T-helper 9 cell (primary cell): ENCODE measurements around the gene MTMR10.

Source experiments
- DNase-seq: peaks from one replicate; pipeline ENCODE4 v3.0.0-alpha.2; 2020

The MTMR10 gene

GRCh38 chr15:30954674-30955073 lies 36.8 kb downstream of the MTMR10 start:
- no peak for DNase-seq

- DNase-seq = no peak
Measured at GRCh38 chr15:30953731-30954378, 37.6 kb downstream of the MTMR10 start.

GRCh38 chr15:30953183-30953582 lies 38.2 kb downstream of the MTMR10 start:
- DNase-seq = no peak

DNA sequence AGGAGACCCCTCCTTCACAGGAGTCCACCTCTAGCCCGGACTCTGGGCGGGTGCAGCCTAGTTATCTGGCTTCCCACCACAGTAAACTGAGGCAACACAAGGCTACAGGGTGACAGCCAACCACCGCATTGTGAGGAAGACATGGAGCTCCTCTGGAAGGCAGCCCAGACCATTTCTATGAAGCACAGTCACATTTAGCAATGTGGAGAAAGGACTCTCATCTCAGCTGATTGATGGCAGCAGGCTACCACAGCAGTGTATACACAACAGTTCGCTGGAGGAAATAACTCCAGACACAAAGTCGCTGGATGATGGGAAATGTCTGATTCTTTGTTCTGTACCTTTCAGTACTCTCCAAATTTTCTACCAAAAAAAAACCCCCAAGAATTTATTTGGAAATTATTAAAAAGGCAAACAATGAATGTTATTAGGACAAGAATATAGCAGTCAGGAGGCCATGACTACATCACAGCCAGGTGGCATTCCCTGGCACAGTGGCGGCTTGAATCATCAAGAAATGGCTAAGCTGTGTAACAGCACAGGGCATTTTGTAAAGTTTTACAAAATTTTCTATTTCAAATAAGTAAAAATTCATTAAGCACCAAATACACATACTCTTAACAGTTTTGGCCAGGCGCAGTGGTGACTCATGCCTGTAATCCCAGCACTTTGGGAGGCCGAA lies 47.6 kb downstream of the MTMR10 start:
- no peak for DNase-seq

DNA sequence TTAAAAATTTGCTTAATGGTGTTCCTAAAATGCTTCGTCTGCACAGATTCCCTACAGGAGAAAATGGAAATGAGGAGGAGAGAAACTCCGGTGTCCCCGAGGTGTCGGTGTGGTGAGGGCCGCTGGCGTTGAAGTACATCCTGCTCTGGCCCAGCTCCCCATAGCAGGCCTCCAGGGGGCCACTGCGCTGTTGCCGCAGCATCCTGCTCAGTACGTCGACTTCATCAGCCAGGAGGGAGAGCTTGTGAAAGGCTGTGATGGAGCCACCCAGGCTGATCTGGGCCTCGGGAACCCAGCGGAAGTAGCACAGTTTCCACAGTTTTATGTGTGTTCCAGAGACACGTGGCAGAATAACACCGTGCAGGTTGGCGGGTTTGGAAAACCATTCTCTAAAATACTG lies 49.9 kb downstream of the MTMR10 start:
- DNase-seq = no peak

DNA sequence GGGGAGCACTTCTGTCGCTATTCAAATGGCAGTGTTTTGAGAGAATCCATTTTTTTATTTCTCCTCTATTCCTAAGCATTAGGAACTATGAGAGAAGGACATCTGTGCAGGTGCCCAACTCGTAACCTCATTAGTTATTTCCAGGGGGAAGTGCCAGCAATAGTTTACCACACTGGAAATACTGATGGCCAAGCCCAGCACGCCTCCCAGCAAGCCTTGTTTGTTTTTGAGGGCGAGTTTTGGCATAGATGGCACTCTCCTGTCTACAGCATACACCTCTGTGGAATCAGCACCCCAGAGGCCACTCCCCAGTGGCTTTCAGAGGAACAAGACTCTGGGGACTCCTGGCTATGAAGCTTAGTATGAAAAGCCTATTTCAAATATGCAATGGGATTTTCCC lies 51.1 kb downstream of the MTMR10 start:
- no peak for DNase-seq

GRCh38 chr15:30939161-30939560 lies 52.3 kb downstream of the MTMR10 start:
- DNase-seq = no peak

DNA sequence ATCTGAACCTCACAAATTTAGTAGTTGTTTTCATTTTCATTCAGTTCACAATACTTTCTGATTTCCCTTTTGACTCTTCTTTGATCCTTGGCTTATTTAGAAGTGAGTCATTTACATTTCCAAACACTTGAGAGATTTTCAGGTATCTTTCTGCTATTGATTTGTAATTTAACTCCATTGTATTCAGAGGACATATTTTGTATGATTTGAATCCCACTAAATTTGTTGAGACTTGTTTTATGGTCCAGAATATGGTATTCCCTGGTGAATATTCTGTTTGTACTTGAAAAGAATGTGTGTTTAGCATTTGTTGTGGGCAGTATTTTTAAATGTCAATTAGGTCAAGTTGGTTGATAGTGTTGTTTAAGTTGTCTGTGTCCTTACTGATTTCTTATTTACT lies 58.1 kb downstream of the MTMR10 start:
- no peak for DNase-seq

DNA sequence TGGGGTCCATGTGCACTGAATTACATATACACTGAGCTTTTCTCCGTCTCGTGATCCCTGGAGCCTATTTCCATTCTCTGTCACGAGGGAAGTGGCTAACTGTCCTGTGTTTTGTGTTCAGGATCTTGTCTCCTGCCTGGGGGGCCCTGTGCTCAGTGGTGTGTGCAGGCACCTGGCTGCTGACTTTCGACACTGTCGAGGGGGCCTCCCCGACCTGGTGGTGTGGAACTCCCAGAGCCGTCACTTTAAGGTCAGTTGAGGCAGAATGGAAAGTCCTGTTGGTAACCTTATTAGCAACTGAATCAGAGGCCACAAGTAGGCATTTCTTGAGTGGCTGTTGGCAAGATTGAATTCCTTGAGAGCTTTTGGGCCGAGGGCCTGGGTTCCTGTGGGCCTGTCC lies 61.0 kb downstream of the MTMR10 start:
- no peak for DNase-seq

DNA sequence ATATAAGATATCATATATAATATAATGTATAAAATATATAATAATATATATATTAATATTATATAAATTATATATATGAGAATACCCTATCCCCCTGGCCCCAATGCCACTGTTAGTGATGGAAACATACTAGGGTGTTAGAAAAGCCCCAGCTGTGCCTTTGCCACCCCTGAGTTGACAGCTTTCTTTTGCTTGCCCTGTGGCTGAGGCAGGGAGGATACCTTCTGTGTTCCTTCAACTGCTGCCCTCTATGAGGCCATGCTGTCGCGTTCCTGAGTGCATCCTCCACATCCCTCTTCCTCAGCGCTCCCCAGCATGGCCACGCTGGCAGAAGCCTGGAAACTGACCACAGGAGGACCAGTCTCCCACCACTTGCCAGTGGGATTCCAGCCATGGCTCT lies 61.4 kb downstream of the MTMR10 start:
- DNase-seq = no peak

GRCh38 chr15:30929064-30929669 lies 62.3 kb downstream of the MTMR10 start:
- no peak for DNase-seq

DNA sequence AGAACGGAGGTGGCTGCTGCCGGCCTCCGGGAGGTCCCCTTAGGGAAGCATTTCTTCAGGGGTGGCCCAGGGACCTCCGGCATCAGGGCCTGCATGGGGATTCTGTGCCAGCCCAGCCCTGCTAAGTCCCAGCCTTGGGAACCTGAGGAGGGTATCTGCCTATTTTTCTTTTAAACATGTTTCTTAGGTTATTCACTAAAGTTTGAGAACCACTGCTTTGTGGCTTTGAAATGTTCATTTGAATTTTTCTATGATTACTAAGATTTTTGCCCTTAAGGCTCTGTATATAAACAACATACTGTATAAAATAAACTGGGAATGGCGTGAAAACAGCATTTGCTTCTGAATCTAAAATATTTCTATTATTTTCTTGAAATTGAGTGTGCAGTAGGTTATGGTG lies 63.4 kb downstream of the MTMR10 start:
- no peak for DNase-seq

- no peak for DNase-seq
Measured at GRCh38 chr15:30927148-30927761, 64.2 kb downstream of the MTMR10 start.

DNA sequence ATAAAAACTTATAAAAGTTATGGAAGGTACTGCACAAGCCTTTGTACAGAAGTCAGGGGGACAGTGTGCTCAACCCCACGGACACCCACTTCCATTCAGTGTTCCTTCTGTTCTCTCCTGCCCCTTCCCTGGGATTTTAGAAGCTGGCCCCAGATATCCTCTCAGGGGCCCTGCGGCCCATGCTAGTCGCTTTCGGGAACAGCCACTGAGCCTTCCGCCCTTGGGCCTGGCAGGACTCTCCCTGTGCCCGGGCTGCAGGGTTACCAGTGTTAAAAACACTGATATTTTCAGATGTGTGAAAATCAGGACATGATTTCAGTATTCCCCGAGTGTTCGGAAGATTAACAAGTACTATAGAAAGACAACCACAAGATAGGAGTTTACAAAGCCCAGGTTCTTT lies 65.3 kb downstream of the MTMR10 start:
- DNase-seq = no peak

DNA sequence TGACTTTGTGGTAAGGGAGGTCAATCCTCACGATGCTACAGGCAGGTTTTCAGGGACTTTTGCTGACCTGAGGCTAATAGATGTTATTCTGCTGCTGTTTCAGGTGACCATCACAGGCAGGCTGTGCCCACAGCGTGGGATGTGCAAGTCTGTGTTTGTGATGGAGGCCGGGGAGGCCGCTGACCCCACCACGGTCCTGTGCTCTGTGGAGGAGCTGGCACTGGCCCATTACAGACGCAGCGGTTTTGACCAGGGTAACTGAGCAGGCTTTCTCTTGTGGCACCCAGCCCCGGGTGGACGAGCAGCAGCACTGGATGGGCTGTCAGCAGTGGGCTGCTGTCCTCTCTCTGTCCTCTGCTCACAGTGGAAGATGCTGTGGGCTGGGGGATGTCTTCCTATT lies 65.7 kb downstream of the MTMR10 start:
- DNase-seq = no peak

DNA sequence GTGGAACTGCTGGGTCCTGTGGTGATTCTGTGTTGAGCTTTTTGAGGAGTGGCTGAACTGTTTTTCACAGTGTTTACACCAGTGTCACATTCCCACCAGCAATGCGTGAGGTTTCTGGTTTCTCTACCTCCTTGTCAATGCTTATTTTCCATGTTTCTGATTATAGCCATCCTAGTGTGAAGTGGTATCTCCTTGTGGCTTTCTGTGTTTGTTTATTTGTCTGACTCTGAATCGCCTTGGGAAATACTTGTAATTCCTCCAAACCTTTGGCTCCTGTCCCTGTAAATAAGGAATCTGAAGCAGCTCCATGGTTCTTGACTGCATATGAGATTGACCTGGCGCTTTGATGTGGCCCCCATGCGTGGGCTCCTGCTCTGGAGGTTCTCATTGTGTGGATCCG lies 67.1 kb downstream of the MTMR10 start:
- no peak for DNase-seq

GRCh38 chr15:30923429-30923828 lies 68.0 kb downstream of the MTMR10 start:
- no peak for DNase-seq

DNA sequence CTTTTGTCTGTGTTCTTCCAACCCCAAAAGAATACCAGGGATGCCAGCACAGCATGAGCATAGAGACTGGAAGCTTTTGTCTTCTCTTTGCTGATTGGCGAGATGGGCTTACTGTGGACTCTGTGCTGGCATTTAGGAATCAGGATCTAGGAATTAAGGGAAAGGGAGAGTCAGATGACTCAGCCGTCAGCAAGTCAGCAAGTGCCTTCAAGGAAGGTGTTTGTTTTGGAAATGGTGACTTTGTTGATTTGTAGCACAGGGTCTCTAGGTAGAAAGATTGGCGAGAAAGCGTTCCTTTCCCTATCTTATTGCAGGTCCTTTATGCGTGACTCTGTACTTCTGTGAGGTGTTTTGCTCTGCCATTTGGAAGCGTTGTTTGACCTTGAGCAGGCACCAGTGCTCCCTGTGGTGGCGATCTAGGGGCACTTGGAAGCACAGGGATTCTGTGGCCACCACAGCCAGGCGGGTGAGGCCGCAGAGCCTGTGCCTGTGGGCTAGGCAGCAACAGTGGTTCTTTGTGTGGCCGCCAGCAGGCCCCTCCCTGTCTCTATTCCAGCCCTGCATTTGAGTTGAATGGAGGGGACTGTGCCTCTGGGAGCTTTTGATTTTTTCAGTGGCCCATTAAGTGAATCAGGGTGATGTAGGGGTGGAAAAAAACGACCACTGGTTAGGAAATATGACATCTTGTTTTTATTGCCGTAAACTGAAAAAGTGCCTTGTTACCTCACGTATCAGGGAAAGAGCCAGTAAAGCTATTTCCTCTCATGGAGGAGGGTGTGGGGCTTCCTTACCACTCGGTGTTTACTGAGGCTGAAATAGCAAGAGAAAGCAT lies 68.7 kb downstream of the MTMR10 start:
- DNase-seq = no peak

DNA sequence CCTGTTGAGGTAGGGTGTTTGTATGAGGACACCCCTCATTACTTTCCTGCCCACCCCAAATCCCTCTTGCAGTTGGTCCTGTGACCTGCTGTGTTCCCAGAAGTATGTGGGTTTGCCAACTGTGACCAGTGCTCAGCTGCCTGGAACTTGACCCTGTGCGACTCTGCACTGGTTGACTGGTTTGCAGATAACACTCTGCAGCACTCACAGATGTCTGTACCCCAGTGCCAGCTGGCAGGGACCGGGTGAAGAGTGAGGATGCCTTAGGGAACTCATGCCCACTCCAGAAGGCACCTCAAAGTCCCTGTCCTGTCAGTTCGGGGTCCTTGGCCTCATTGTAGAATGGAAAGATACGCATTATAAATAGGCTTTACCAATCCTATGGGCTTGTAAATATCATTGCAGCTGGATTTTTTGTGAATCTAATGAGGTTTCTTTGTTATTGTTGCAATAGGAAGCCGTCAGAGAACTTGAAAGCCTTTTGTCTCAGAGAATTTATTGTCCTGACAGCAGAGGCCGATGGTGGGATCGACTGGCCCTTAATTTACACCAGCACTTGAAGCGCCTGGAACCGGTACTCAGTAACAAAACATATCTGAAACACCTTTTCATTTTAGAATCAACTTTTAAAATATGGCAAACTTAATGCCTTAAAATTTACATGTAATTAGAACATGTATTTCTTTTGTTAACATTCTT lies 69.5 kb downstream of the MTMR10 start:
- DNase-seq = no peak

DNA sequence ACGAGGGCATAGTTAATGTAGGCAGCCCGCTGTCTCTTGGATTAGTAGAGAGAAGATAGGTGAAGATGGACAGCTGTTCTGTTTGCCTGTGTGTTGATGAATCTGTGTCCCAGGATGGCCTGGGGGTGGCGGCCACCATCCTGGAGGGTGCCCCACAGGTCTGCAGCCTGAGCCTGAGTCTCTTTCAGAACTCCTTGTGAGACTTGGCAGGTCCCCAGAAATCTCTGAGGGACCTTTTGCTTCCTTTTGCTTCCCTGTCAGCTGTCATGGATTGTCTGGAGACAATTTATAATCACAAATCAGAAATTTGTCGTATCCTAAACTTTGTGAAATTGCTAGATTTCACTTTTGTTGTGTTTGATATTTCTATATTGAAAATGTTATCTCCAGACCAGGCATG lies 70.3 kb downstream of the MTMR10 start:
- no peak for DNase-seq

DNA sequence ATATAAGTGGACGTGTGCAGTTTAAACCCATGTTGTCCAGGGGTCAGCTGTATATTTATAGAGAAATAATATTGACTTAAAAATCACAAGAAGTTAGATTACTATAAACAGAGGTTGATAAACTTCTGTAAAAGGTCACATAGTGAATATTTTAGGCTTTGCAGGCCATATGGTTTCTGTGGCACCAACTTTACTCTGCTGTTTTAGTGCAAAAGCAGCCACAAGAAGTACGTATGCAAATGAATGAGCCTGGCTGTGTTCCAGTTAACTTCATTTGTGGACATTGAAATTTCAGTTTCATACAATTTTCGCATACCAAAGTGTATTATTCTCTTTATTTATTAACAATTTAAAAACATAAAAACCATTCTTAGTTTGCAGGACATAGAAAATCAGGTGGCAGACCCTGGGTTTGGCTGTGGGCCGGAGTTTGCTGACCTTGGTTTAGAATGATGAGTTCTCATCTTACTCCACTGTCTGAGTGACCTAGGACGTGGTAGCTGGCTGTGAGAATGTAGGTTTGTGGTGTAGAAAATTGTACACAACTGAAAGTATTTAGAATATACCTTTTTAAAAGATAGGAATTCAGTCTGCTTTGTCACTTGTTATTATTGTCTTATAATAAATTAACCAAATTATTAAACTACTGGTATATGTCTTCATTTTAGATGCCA lies 71.4 kb downstream of the MTMR10 start:
- no peak for DNase-seq

DNA sequence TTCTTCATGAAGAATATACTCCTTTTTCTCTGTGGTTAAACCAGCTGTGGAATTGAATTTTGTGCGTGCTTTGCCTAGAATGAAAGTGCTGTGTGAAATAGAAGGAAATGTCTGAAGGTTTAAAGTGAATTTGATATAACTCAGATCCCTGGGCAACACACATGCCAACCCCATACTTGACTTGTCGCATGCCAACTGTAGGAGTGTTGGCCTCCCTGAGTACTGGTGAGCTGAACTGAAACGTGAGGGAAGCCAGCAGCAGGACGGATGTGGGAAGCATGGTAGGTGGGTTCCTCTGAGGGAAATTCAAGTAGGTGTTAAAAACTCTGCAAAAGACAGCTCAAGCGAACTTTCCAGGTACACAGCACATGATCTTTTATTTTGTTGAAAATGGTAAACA lies 73.1 kb downstream of the MTMR10 start:
- DNase-seq = no peak
